Measurements from ENCODE around the gene PACSIN2.

PACSIN2 gene

DNA sequence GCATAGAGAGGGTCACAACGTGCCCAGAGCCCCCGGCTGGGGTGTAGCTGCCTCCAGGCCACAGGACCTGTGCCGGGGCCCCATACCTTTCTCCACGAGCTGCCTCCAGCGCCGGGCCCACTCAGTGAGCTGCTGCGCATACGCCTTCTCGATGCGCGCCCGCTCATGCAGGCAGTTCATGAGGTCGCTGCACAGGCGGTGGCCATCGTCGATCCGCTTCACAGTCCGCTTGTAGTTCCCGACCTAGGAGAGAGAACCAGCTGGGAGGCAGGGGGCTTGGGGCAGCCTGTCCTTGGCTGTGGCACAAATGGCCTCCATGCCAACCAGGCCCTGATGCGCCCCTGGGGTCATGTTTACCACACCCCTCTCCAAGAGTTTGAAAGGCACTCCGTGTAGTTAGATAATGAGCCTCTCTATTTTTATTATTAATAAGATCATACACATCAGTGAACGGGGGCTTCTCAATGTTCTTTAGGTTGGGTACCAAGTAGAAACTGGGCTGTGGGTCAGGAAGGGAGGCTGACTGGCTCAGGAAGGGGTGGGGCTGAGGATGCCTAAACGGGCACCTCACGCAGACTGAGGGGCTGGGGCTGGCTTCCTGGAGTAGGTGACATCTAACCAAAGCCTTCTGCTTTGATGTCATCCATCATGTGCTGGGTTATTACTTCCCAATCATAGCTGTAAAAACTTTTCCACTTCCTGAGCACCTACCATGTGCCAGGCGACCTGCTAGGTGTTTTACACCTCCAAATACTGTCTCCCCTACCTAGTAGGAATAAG lies 121.4 kb downstream of the PACSIN2 start:
- peaks cover 3% of the 10 kb centered on the region for H3K79me2 ChIP-seq (ENCODE audit: control insufficient read depth, insufficient read depth, low read length, unreplicated experiment)
- no peaks in the 10 kb centered on the region for H3K27me3 ChIP-seq (ENCODE audit: insufficient read depth, low read length)
- no peak overlapping the region for H2AFZ ChIP-seq (ENCODE audit: low read length, unreplicated experiment)
- no peaks in the 10 kb centered on the region for H3K36me3 ChIP-seq (ENCODE audit: insufficient read depth, low read length)
- no peak overlapping the region for H3K4me3 ChIP-seq (ENCODE audit: low read depth, low read length)
- no peaks in the 10 kb centered on the region for H3K4me1 ChIP-seq (ENCODE audit: control insufficient read depth, insufficient read depth, low read length, unreplicated experiment)
- H3K27ac ChIP-seq (ENCODE audit: low read depth, low read length) = no peak overlapping the region

DNA sequence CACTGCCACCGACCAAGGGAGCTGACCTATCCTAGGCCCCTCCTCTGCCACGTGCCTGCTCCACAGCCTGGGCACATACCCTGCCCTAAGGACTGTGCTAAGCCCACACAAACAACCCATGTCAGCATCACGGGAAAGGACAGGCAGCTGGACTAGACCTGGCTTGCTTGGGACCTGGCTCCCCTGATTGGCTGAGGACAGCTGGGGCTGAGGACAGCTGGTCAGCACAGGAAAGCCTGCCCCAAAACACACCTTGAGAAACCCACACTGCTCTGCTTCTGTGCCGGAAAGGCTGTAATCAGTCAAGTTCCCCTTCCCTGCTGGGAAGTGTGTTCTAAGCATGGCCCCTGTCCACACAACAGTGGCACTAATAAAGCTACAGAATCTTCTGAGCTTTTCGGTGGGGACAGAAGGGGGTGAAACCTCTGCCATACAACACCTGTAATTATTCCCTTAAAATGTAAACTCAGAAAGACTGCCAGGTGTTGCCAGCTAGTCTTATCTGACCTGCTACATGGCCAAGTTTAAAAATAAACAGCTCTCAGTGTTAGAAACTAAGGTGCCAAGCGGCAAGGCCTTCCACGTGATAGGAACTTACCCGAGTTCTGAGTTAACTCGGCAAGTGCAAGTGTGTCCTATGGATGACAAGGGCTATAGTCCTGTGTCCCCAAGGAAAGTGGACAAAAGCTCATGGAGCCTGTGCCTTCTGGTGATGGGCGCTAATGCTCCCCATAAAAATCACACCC lies 122.2 kb downstream of the PACSIN2 start:
- Histone ChIP-seq H3K36me3 (ENCODE audit: insufficient read depth, low read length) (no peaks in the 10 kb centered on the region), H2AFZ (ENCODE audit: low read length, unreplicated experiment) (no peak overlapping the region), H3K79me2 (ENCODE audit: control insufficient read depth, insufficient read depth, low read length, unreplicated experiment) (peaks cover 3% of the 10 kb centered on the region), H3K27ac (ENCODE audit: low read depth, low read length) (no peak overlapping the region), H3K4me1 (ENCODE audit: control insufficient read depth, insufficient read depth, low read length, unreplicated experiment) (no peaks in the 10 kb centered on the region), H3K27me3 (ENCODE audit: insufficient read depth, low read length) (no peaks in the 10 kb centered on the region), H3K4me3 (ENCODE audit: low read depth, low read length) (no peak overlapping the region)

DNA sequence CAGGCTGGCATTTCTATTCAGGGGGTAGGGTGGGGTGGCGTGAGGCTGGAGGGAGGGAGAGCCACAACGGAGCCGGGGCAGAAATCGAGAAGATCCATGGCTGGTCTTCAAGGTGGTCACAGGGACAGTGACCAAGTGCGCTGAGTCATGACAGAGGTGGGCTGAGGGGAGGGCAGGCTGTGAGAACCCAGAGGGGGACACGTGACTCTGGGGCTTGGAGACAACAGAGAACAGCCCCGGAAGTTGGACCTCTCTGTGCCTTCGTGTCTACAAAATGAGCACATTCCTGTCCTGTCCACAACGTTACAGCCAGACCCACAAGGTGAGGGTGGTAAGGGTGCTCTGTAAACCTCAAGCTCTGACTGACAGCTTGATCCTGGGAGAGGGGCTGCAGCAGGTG lies 122.8 kb downstream of the PACSIN2 start:
- no peaks in the 10 kb centered on the region for H3K27me3 ChIP-seq (ENCODE audit: insufficient read depth, low read length)
- H3K36me3 ChIP-seq (ENCODE audit: insufficient read depth, low read length) = no peaks in the 10 kb centered on the region
- no peak overlapping the region for H2AFZ ChIP-seq (ENCODE audit: low read length, unreplicated experiment)
- H3K79me2 ChIP-seq (ENCODE audit: control insufficient read depth, insufficient read depth, low read length, unreplicated experiment) = no peaks in the 10 kb centered on the region
- H3K27ac ChIP-seq (ENCODE audit: low read depth, low read length) = no peak overlapping the region
- H3K4me3 ChIP-seq (ENCODE audit: low read depth, low read length) = no peak overlapping the region
- H3K4me1 ChIP-seq (ENCODE audit: control insufficient read depth, insufficient read depth, low read length, unreplicated experiment) = no peaks in the 10 kb centered on the region

- Histone ChIP-seq H3K4me3 (ENCODE audit: low read depth, low read length) (no peak overlapping the region), H3K27ac (ENCODE audit: low read depth, low read length) (no peak overlapping the region), H3K27me3 (ENCODE audit: insufficient read depth, low read length) (no peaks in the 10 kb centered on the region), H3K79me2 (ENCODE audit: control insufficient read depth, insufficient read depth, low read length, unreplicated experiment) (no peaks in the 10 kb centered on the region), H3K4me1 (ENCODE audit: control insufficient read depth, insufficient read depth, low read length, unreplicated experiment) (no peaks in the 10 kb centered on the region), H2AFZ (ENCODE audit: low read length, unreplicated experiment) (no peak overlapping the region), H3K36me3 (ENCODE audit: insufficient read depth, low read length) (no peaks in the 10 kb centered on the region)
These were observed 123.3 kb downstream of the PACSIN2 start for GRCh38 chr22:42891696-42892095.

GRCh38 chr22:42891008-42891407 lies 123.9 kb downstream of the PACSIN2 start:
- H3K36me3 ChIP-seq (ENCODE audit: insufficient read depth, low read length) = no peaks in the 10 kb centered on the region
- H3K27ac ChIP-seq (ENCODE audit: low read depth, low read length) = no peak overlapping the region
- H3K79me2 ChIP-seq (ENCODE audit: control insufficient read depth, insufficient read depth, low read length, unreplicated experiment) = no peaks in the 10 kb centered on the region

GRCh38 chr22:42889304-42889703 lies 125.6 kb downstream of the PACSIN2 start:
- Histone ChIP-seq H3K36me3 (ENCODE audit: insufficient read depth, low read length) (no peaks in the 10 kb centered on the region), H2AFZ (ENCODE audit: low read length, unreplicated experiment) (no peak overlapping the region), H3K27me3 (ENCODE audit: insufficient read depth, low read length) (no peaks in the 10 kb centered on the region), H3K4me3 (ENCODE audit: low read depth, low read length) (no peak overlapping the region), H3K79me2 (ENCODE audit: control insufficient read depth, insufficient read depth, low read length, unreplicated experiment) (no peaks in the 10 kb centered on the region), H3K27ac (ENCODE audit: low read depth, low read length) (no peak overlapping the region), H3K4me1 (ENCODE audit: control insufficient read depth, insufficient read depth, low read length, unreplicated experiment) (no peaks in the 10 kb centered on the region)

More at GRCh38 chr22:42891008-42891407, 123.9 kb downstream of the PACSIN2 start:
- Histone ChIP-seq H3K4me3 (ENCODE audit: low read depth, low read length) (no peak overlapping the region), H3K4me1 (ENCODE audit: control insufficient read depth, insufficient read depth, low read length, unreplicated experiment) (no peaks in the 10 kb centered on the region), H3K27me3 (ENCODE audit: insufficient read depth, low read length) (no peaks in the 10 kb centered on the region), H2AFZ (ENCODE audit: low read length, unreplicated experiment) (no peak overlapping the region)

- H3K36me3 ChIP-seq (ENCODE audit: insufficient read depth, low read length) = no peaks in the 10 kb centered on the region
- H2AFZ ChIP-seq (ENCODE audit: low read length, unreplicated experiment) = no peak overlapping the region
- H3K79me2 ChIP-seq (ENCODE audit: control insufficient read depth, insufficient read depth, low read length, unreplicated experiment) = no peaks in the 10 kb centered on the region
- H3K27ac ChIP-seq (ENCODE audit: low read depth, low read length) = no peak overlapping the region
- H3K4me1 ChIP-seq (ENCODE audit: control insufficient read depth, insufficient read depth, low read length, unreplicated experiment) = no peaks in the 10 kb centered on the region
- H3K4me3 ChIP-seq (ENCODE audit: low read depth, low read length) = no peak overlapping the region
- no peaks in the 10 kb centered on the region for H3K27me3 ChIP-seq (ENCODE audit: insufficient read depth, low read length)
These were observed 127.1 kb downstream of the PACSIN2 start for GRCh38 chr22:42887523-42888507.

GRCh38 chr22:42887120-42887519 lies 127.8 kb downstream of the PACSIN2 start:
- no peak overlapping the region for H3K4me3 ChIP-seq (ENCODE audit: low read depth, low read length)
- H3K79me2 ChIP-seq (ENCODE audit: control insufficient read depth, insufficient read depth, low read length, unreplicated experiment) = no peaks in the 10 kb centered on the region
- H3K36me3 ChIP-seq (ENCODE audit: insufficient read depth, low read length) = no peaks in the 10 kb centered on the region
- no peak overlapping the region for H3K27ac ChIP-seq (ENCODE audit: low read depth, low read length)
- no peaks in the 10 kb centered on the region for H3K27me3 ChIP-seq (ENCODE audit: insufficient read depth, low read length)
- no peak overlapping the region for H2AFZ ChIP-seq (ENCODE audit: low read length, unreplicated experiment)
- H3K4me1 ChIP-seq (ENCODE audit: control insufficient read depth, insufficient read depth, low read length, unreplicated experiment) = no peaks in the 10 kb centered on the region

GRCh38 chr22:42885446-42885845 lies 129.5 kb downstream of the PACSIN2 start:
- H3K4me3 ChIP-seq (ENCODE audit: low read depth, low read length) = no peak overlapping the region
- no peaks in the 10 kb centered on the region for H3K79me2 ChIP-seq (ENCODE audit: control insufficient read depth, insufficient read depth, low read length, unreplicated experiment)
- H3K27ac ChIP-seq (ENCODE audit: low read depth, low read length) = no peak overlapping the region
- H2AFZ ChIP-seq (ENCODE audit: low read length, unreplicated experiment) = no peak overlapping the region
- no peaks in the 10 kb centered on the region for H3K4me1 ChIP-seq (ENCODE audit: control insufficient read depth, insufficient read depth, low read length, unreplicated experiment)
- H3K36me3 ChIP-seq (ENCODE audit: insufficient read depth, low read length) = no peaks in the 10 kb centered on the region
- no peaks in the 10 kb centered on the region for H3K27me3 ChIP-seq (ENCODE audit: insufficient read depth, low read length)

DNA sequence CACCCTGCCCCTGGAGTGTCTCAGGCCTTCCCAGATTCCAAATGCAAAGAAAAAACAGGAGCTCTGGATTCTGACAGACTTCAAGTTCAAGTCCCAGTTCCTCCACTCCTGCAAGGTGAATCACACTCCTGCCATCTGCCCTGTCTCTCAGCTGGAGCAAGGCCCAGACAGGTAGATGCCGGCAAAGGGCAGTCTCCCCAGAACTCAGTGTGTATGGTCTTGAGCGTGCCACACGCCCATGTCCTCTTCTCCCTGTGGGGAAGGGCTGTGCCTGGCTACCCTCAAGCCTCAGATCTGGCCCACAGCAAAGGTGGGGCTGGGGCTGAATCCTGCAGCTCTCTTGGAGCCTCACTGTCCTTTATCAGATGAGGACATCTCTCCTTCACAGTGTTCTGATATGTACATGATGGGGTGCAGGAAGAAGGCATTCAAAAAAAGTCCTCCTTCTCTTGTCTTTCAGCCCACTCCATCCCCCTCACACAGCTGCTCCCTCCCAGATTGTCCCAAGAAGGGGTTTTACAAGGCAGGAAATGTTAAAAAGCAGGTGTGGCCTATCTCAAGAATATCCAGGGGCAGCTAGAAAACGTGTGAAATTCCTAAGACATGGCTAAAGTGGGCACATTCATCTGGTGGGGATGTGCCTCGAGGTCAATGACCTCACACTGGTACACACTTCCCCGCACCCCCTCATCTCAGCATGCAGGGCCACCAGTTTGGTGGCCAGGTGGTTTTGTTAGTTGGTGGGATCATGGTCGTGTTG lies 130.2 kb downstream of the PACSIN2 start:
- Histone ChIP-seq H2AFZ (ENCODE audit: low read length, unreplicated experiment) (no peak overlapping the region), H3K4me1 (ENCODE audit: control insufficient read depth, insufficient read depth, low read length, unreplicated experiment) (no peaks in the 10 kb centered on the region), H3K27ac (ENCODE audit: low read depth, low read length) (no peak overlapping the region), H3K4me3 (ENCODE audit: low read depth, low read length) (no peak overlapping the region), H3K27me3 (ENCODE audit: insufficient read depth, low read length) (no peaks in the 10 kb centered on the region), H3K79me2 (ENCODE audit: control insufficient read depth, insufficient read depth, low read length, unreplicated experiment) (no peaks in the 10 kb centered on the region), H3K36me3 (ENCODE audit: insufficient read depth, low read length) (no peaks in the 10 kb centered on the region)

All from ACC112 (cell line).